NCI-H526 (cell line): ENCODE results near the gene DMRTB1.
A peak's percentile ranks its signal among the peaks of the same experiment; 100 is the strongest.

Experiments used
- DNase-seq, 2 experiments: peaks; one replicate each; lab custom pipeline; 2025; lab: John Stamatoyannopoulos, UW

The DMRTB1 gene

GRCh38 chr1:53435151-53435550 lies 24.0 kb upstream of the DMRTB1 start:
- DNase-seq = no peak

- DNase-seq = no peak
Observed at GRCh38 chr1:53438427-53439336, 20.5 kb upstream of the DMRTB1 start.

GRCh38 chr1:53439337-53440207 lies 19.6 kb upstream of the DMRTB1 start:
- no peak for DNase-seq

- no peak for DNase-seq
Observed at GRCh38 chr1:53440633-53441032, 18.6 kb upstream of the DMRTB1 start.

- no peak for DNase-seq
Observed at GRCh38 chr1:53442299-53442698, 16.9 kb upstream of the DMRTB1 start.

- no peak for DNase-seq
Observed at GRCh38 chr1:53446051-53446450, 13.1 kb upstream of the DMRTB1 start.

GRCh38 chr1:53447413-53447812 lies 11.8 kb upstream of the DMRTB1 start:
- no peak for DNase-seq

- no peak for DNase-seq
Observed at GRCh38 chr1:53448241-53448841, 10.9 kb upstream of the DMRTB1 start.

GRCh38 chr1:53449021-53449420 lies 10.2 kb upstream of the DMRTB1 start:
- no peak for DNase-seq

GRCh38 chr1:53449693-53450092 lies 9.5 kb upstream of the DMRTB1 start:
- DNase-seq = no peak

- peak in 1 of 2 experiments; percentile 24 for DNase-seq
Observed at GRCh38 chr1:53450225-53450624, 9.0 kb upstream of the DMRTB1 start.

- DNase-seq = no peak
Observed at GRCh38 chr1:53454019-53454418, 5.2 kb upstream of the DMRTB1 start.

GRCh38 chr1:53455364-53455991 lies 3.7 kb upstream of the DMRTB1 start:
- no peak for DNase-seq

GRCh38 chr1:53458634-53459033 lies 565 bp upstream of the DMRTB1 start:
- DNase-seq = no peak

- no peak for DNase-seq
Observed at GRCh38 chr1:53460211-53460634, 1.0 kb downstream of the DMRTB1 start.

- DNase-seq = no peak
Observed at GRCh38 chr1:53460666-53461322, 1.6 kb downstream of the DMRTB1 start.

- DNase-seq = no peak
Observed at GRCh38 chr1:53461323-53462044, 2.3 kb downstream of the DMRTB1 start.

GRCh38 chr1:53462193-53462592 lies 3.0 kb downstream of the DMRTB1 start:
- DNase-seq = no peak

- no peak for DNase-seq
Observed at GRCh38 chr1:53462769-53463501, 3.7 kb downstream of the DMRTB1 start.
